ENCODE measurements around the gene GATAD2A.

Gene GATAD2A

DNA sequence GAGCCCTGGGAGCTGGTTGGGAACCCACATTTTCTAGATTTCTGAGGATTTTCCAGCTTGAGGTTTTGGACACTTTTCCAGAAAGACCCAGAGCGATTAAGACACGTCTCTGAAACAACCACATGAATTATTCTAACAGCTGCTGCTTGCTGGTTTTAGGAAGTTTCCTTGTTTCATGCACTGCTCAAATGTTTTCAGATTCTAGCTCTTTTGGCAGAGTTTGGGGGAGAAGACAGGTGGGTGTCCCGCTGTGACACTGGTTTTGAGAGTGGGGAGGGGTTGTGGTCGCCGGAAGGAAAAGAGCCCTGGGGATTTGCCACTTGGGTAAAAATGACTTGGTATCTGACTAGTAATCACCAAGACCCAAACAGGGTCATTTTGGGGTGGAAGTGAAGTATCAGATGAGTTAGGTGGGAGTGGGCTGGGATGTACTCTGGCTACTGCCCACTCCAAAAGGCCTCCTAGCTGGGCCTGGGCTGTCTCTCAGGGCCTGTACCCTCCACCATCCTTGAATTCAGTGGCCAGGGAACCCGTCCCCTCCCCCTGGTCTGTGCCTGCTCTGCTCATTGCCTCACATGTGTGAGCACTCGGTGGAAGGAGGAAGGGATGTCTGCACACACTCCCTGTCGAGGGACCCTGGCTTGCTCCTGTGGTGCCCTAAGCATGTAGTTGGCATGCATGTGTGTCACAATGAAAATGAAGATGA is 13.2 kb downstream of the GATAD2A start:
- no peak for TF ChIP-seq MYC (IDR thresholded peaks at IDR 0.05; ENCODE audit: low read depth, low read length)
- TF ChIP-seq, protein P1, sequence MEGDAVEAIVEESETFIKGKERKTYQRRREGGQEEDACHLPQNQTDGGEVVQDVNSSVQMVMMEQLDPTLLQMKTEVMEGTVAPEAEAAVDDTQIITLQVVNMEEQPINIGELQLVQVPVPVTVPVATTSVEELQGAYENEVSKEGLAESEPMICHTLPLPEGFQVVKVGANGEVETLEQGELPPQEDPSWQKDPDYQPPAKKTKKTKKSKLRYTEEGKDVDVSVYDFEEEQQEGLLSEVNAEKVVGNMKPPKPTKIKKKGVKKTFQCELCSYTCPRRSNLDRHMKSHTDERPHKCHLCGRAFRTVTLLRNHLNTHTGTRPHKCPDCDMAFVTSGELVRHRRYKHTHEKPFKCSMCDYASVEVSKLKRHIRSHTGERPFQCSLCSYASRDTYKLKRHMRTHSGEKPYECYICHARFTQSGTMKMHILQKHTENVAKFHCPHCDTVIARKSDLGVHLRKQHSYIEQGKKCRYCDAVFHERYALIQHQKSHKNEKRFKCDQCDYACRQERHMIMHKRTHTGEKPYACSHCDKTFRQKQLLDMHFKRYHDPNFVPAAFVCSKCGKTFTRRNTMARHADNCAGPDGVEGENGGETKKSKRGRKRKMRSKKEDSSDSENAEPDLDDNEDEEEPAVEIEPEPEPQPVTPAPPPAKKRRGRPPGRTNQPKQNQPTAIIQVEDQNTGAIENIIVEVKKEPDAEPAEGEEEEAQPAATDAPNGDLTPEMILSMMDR (IDR thresholded peaks at IDR 0.05; ENCODE audit: low read depth, low read length), result no peak
- TF ChIP-seq MAX (IDR thresholded peaks at IDR 0.05; ENCODE audit: low read depth, low read length), result no peak
- TF ChIP-seq POLR2A (IDR thresholded peaks at IDR 0.05; ENCODE audit: extremely low read depth, insufficient read length), result no peak
- peak; percentile 57 for DNase-seq (ENCODE audit: low read depth)
- H3K4me3 ChIP-seq (ENCODE audit: low read depth, low read length), result no peak overlapping the region

DNA sequence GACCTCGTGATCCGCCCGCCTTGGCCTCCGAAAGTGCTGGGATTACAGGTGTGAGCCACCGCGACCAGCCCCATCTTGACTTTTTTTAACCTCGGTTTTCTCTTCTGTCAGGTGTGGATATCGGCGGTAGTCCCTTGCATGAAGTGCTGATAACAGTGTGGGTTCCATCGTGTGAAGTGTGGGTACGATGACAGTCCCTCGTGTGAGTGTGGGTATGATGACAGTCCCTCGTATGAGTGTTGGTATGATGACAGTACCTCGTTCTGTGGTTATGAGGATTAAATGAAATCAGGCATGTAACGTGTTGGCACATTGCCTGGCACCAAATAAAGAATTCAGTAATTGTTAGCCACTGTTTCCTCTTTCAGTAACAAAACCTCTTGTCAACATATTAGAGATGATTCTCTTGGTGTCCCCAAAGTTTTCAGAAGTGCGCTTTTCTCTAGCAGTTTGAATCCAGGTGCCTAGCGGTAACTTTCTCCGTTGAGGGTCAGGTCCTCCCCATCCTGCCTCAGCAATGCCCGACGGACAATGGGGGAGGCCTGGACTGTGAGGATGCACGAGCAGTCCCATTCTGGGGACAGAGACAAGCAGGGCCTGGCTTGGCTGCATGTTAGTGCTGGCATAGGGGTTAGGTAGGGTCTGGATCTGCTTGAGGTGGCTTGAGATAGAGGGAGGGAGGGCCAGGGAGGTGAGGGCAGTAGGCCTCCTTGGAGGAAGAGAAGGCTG is 15.3 kb downstream of the GATAD2A start:
- no peak for DNase-seq (ENCODE audit: low read depth)
- no peak overlapping the region for H3K4me3 ChIP-seq (ENCODE audit: low read depth, low read length)
- TF ChIP-seq MYC (IDR thresholded peaks at IDR 0.05; ENCODE audit: low read depth, low read length), result no peak
- TF ChIP-seq MAX (IDR thresholded peaks at IDR 0.05; ENCODE audit: low read depth, low read length), result no peak
- TF ChIP-seq, protein P1 (IDR thresholded peaks at IDR 0.05; ENCODE audit: low read depth, low read length), result no peak
- TF ChIP-seq POLR2A (IDR thresholded peaks at IDR 0.05; ENCODE audit: extremely low read depth, insufficient read length), result no peak

GRCh38 chr19:19421299-19421696 is 15.8 kb downstream of the GATAD2A start:
- no peak for TF ChIP-seq POLR2A (IDR thresholded peaks at IDR 0.05; ENCODE audit: extremely low read depth, insufficient read length)
- no peak for TF ChIP-seq MYC (IDR thresholded peaks at IDR 0.05; ENCODE audit: low read depth, low read length)
- TF ChIP-seq MAX (IDR thresholded peaks at IDR 0.05; ENCODE audit: low read depth, low read length), result no peak
- TF ChIP-seq, protein P1 (IDR thresholded peaks at IDR 0.05; ENCODE audit: low read depth, low read length), result no peak
- H3K4me3 ChIP-seq (ENCODE audit: low read depth, low read length), result no peak overlapping the region
- DNase-seq (ENCODE audit: low read depth), result no peak

- DNase-seq (ENCODE audit: low read depth), result no peak
- no peak for TF ChIP-seq MAX (IDR thresholded peaks at IDR 0.05; ENCODE audit: low read depth, low read length)
- no peak for TF ChIP-seq POLR2A (IDR thresholded peaks at IDR 0.05; ENCODE audit: extremely low read depth, insufficient read length)
- no peak overlapping the region for H3K4me3 ChIP-seq (ENCODE audit: low read depth, low read length)
Observed at GRCh38 chr19:19422156-19422555, 16.7 kb downstream of the GATAD2A start.

- no peak overlapping the region for H3K4me3 ChIP-seq (ENCODE audit: low read depth, low read length)
- no peak for DNase-seq (ENCODE audit: low read depth)
- no peak for TF ChIP-seq POLR2A (IDR thresholded peaks at IDR 0.05; ENCODE audit: extremely low read depth, insufficient read length)
- TF ChIP-seq, protein P1 (IDR thresholded peaks at IDR 0.05; ENCODE audit: low read depth, low read length), result no peak
- TF ChIP-seq MAX (IDR thresholded peaks at IDR 0.05; ENCODE audit: low read depth, low read length), result no peak
Observed at GRCh38 chr19:19423322-19423721, 17.8 kb downstream of the GATAD2A start.
